Ishikawa (cell line): ENCODE measurements around the gene DOCK2.

Source experiments
- CEBPB ChIP-seq: IDR thresholded peaks from 2 replicates; pipeline ENCODE4 v1.6.1; 2012
- CREB1 ChIP-seq: IDR thresholded peaks from 2 replicates; pipeline ENCODE4 v1.6.1; 2012; ENCODE audit warnings: low read depth
- EGR1 ChIP-seq: IDR thresholded peaks from 2 replicates; pipeline ENCODE4 v1.6.1; 2012
- EP300 ChIP-seq: IDR thresholded peaks from 2 replicates; pipeline ENCODE4 v1.6.1; 2012; ENCODE audit warnings: borderline replicate concordance
- FOXM1 ChIP-seq: IDR thresholded peaks from 2 replicates; pipeline ENCODE4 v1.6.1; 2012; ENCODE audit warnings: low read depth, borderline replicate concordance
- MAX ChIP-seq: IDR thresholded peaks from 2 replicates; pipeline ENCODE4 v1.6.1; 2012
- NFIC ChIP-seq: IDR thresholded peaks from 2 replicates; pipeline ENCODE4 v1.6.1; 2012
- RAD21 ChIP-seq: IDR thresholded peaks from 2 replicates; pipeline ENCODE4 v1.6.1; 2012; ENCODE audit warnings: low read depth
- REST ChIP-seq: IDR thresholded peaks from 2 replicates; pipeline ENCODE4 v1.6.1; 2012; ENCODE audit warnings: low read depth, mild to moderate bottlenecking
- TAF1 ChIP-seq: IDR thresholded peaks from 2 replicates; pipeline ENCODE4 v1.6.1; 2012; ENCODE audit warnings: low read depth, mild to moderate bottlenecking
- TCF12 ChIP-seq: IDR thresholded peaks from 2 replicates; pipeline ENCODE4 v1.6.1; 2012; ENCODE audit warnings: low read depth
- TEAD4 ChIP-seq: IDR thresholded peaks from 2 replicates; pipeline ENCODE4 v1.6.1; 2012
- USF1 ChIP-seq: IDR thresholded peaks from 2 replicates; pipeline ENCODE4 v1.6.1; 2012
- YY1 ChIP-seq: IDR thresholded peaks from 2 replicates; pipeline ENCODE4 v1.6.1; 2012; ENCODE audit warnings: low read depth
- ZBTB7A ChIP-seq: IDR thresholded peaks from 2 replicates; pipeline ENCODE4 v1.6.1; 2012; ENCODE audit warnings: low read depth

The DOCK2 gene

GRCh38 chr5:170034231-170034630 lies 397.2 kb downstream of the DOCK2 start:
- no peak for TF ChIP-seq TEAD4
- TF ChIP-seq MAX = no peak
- no peak for TF ChIP-seq YY1
- no peak for TF ChIP-seq USF1
- no peak for TF ChIP-seq NFIC
- TF ChIP-seq REST = no peak
- TF ChIP-seq EGR1 = no peak
- TF ChIP-seq TAF1 = no peak
- TF ChIP-seq RAD21 = no peak

GRCh38 chr5:170038241-170038640 lies 401.2 kb downstream of the DOCK2 start:
- TF ChIP-seq TEAD4 (no peak), TAF1 (no peak), CEBPB (no peak), NFIC (no peak), EP300 (no peak), EGR1 (no peak)

- TF ChIP-seq CREB1 = no peak
- TF ChIP-seq FOXM1 = no peak
- TF ChIP-seq TEAD4 = no peak
- TF ChIP-seq MAX = no peak
- no peak for TF ChIP-seq EP300
- TF ChIP-seq REST = no peak
- no peak for TF ChIP-seq TCF12
- TF ChIP-seq EGR1 = no peak
- TF ChIP-seq USF1 = no peak
- TF ChIP-seq YY1 = no peak
- TF ChIP-seq ZBTB7A = no peak
- no peak for TF ChIP-seq TAF1
- no peak for TF ChIP-seq RAD21
- TF ChIP-seq CEBPB = no peak
- TF ChIP-seq NFIC = no peak
Observed at GRCh38 chr5:170039830-170040229, 402.8 kb downstream of the DOCK2 start.

GRCh38 chr5:170046241-170046640 lies 409.2 kb downstream of the DOCK2 start:
- TF ChIP-seq NFIC (no peak), YY1 (no peak), ZBTB7A (no peak), TAF1 (no peak), FOXM1 (no peak), CREB1 (no peak), TCF12 (no peak)

- TF ChIP-seq RAD21 = no peak
- TF ChIP-seq MAX = no peak
- no peak for TF ChIP-seq USF1
- TF ChIP-seq REST = no peak
- TF ChIP-seq CREB1 = no peak
- no peak for TF ChIP-seq NFIC
- no peak for TF ChIP-seq TCF12
- TF ChIP-seq CEBPB = no peak
- TF ChIP-seq ZBTB7A = no peak
- no peak for TF ChIP-seq TEAD4
- no peak for TF ChIP-seq EGR1
- no peak for TF ChIP-seq FOXM1
- no peak for TF ChIP-seq EP300
- TF ChIP-seq YY1 = no peak
- no peak for TF ChIP-seq TAF1
Observed at GRCh38 chr5:170049713-170050112, 412.6 kb downstream of the DOCK2 start.
